Keratinocyte (primary cell): Measurements from ENCODE around the gene GYS2.
A peak's percentile ranks its signal among the peaks of the same experiment; 100 is the strongest.

ENCODE experiments used
- EZH2 ChIP-seq: IDR thresholded peaks from one replicate; pipeline ENCODE4 v1.6.1; 2012; ENCODE audit warnings: inconsistent platforms, mild to moderate bottlenecking, low read length, moderate library complexity
- TF ChIP-seq, protein P1 (sequence below), 3 experiments: IDR thresholded peaks in 1 of 3; conservative IDR thresholded peaks in 1 of 3; optimal IDR thresholded peaks in 1 of 3; 2 replicates in 2 of 3; 3 replicates in 1 of 3; pipeline versions ENCODE3 to v1.5.1; 2011; ENCODE audit warnings: low read length in 3 of 3, mild to moderate bottlenecking in 3 of 3, moderate library complexity in 2 of 3, control low read depth in 1 of 3, inconsistent platforms in 1 of 3; ENCODE audit not compliant: insufficient read depth in 2 of 3; ENCODE audit errors: extremely low read depth in 1 of 3

- TF ChIP-seq, protein P1, sequence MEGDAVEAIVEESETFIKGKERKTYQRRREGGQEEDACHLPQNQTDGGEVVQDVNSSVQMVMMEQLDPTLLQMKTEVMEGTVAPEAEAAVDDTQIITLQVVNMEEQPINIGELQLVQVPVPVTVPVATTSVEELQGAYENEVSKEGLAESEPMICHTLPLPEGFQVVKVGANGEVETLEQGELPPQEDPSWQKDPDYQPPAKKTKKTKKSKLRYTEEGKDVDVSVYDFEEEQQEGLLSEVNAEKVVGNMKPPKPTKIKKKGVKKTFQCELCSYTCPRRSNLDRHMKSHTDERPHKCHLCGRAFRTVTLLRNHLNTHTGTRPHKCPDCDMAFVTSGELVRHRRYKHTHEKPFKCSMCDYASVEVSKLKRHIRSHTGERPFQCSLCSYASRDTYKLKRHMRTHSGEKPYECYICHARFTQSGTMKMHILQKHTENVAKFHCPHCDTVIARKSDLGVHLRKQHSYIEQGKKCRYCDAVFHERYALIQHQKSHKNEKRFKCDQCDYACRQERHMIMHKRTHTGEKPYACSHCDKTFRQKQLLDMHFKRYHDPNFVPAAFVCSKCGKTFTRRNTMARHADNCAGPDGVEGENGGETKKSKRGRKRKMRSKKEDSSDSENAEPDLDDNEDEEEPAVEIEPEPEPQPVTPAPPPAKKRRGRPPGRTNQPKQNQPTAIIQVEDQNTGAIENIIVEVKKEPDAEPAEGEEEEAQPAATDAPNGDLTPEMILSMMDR (optimal IDR thresholded peaks at IDR 0.05 in 1 of 3, IDR thresholded peaks at IDR 0.05 in 1 of 3, conservative IDR thresholded peaks at IDR 0.05 in 1 of 3; ENCODE audit: extremely low read depth in 1 of 3, insufficient read depth in 2 of 3, low read length in 3 of 3), result no peak
- peak; percentile 73 for TF ChIP-seq EZH2
Observed at GRCh38 chr12:21526721-21527345, 77.8 kb downstream of the GYS2 start.
